ENCODE data around the gene BEND7. TPM values are rescaled to one million over a fixed set of nuclear protein-coding genes. Genes with fewer than 3 reads are reported as not detected.

BEND7 gene
- total RNA-seq, 2 donors from 2014 or later = 13.7 to 17.5 TPM

GRCh38 chr10:13529714-13529973 lies 830 bp upstream of the BEND7 start:
- DNase-seq = no peak
- WGBS, 2 donors = 35 to 42% methylated on average over 8 of the region's 8 CpGs
- peaks cover 27% of the 10 kb centered on the region for H3K4me1 ChIP-seq
- no peaks in the 10 kb centered on the region for H3K9me3 ChIP-seq
- TF ChIP-seq CTCF (IDR thresholded peaks at IDR 0.05) (no peak), POLR2A (IDR thresholded peaks at IDR 0.05) (no peak)
- ATAC-seq = no peak
- no peak overlapping the region for H3K4me3 ChIP-seq
- intact Hi-C loops (cut with DNase I) = no loop called here
- peak overlapping the region; percentile 39 to 81 (median 75) for H3K27ac ChIP-seq
- no peaks in the 10 kb centered on the region for H3K36me3 ChIP-seq (replicated peaks in 1 of 2; ENCODE audit: insufficient read depth in 1 of 2, low read depth in 2 of 2)
- no peaks in the 10 kb centered on the region for H3K27me3 ChIP-seq

- DNase-seq (peak; percentile 26 to 60 (median 38)), ATAC-seq (peak; percentile 61)
- no peak for TF ChIP-seq CTCF (IDR thresholded peaks at IDR 0.05)
- TF ChIP-seq POLR2A (IDR thresholded peaks at IDR 0.05) = no peak
- H3K27ac ChIP-seq = peak overlapping the region; percentile 20 to 76 (median 69)
- WGBS, 2 donors = 0 to 1% methylated on average over 19 to 95 of the region's 104 CpGs
- H3K4me3 ChIP-seq = peak overlapping the region; percentile 35 to 65
- H3K36me3 ChIP-seq (replicated peaks in 1 of 2; ENCODE audit: insufficient read depth in 1 of 2, low read depth in 2 of 2) = no peaks in the 10 kb centered on the region
- intact Hi-C loops (cut with DNase I) = no loop called here
- peaks cover 27% of the 10 kb centered on the region for H3K4me1 ChIP-seq
- no peaks in the 10 kb centered on the region for H3K27me3 ChIP-seq
- H3K9me3 ChIP-seq = no peaks in the 10 kb centered on the region
Measured at GRCh38 chr10:13528123-13528874, 515 bp downstream of the BEND7 start.

- no peaks in the 10 kb centered on the region for H3K36me3 ChIP-seq (replicated peaks in 1 of 2; ENCODE audit: insufficient read depth in 1 of 2, low read depth in 2 of 2)
- TF ChIP-seq POLR2A (IDR thresholded peaks at IDR 0.05) = no peak
- TF ChIP-seq CTCF (IDR thresholded peaks at IDR 0.05) = no peak
- DNase-seq (no peak), ATAC-seq (no peak)
- H3K4me3 ChIP-seq = peak overlapping the region; percentile 35 to 65
- H3K4me1 ChIP-seq = peaks cover 27% of the 10 kb centered on the region
- peak overlapping the region; percentile 20 to 76 (median 69) for H3K27ac ChIP-seq
- H3K27me3 ChIP-seq = no peaks in the 10 kb centered on the region
- intact Hi-C loops (cut with DNase I) = no loop called here
- WGBS, 2 donors = 2 to 3% methylated on average over 5 of the region's 5 CpGs
- H3K9me3 ChIP-seq = no peaks in the 10 kb centered on the region
Measured at GRCh38 chr10:13527864-13528122, 1.0 kb downstream of the BEND7 start.

- ATAC-seq (peak; percentile 24), DNase-seq (peak in 1 of 4 donors; percentile 14)
- Histone ChIP-seq H3K27ac (peak overlapping the region in 3 of 4 donors; percentile 68 to 76 (median 70)), H3K4me3 (peak overlapping the region in 1 of 2 donors; percentile 35), H3K4me1 (peaks cover 27% of the 10 kb centered on the region), H3K36me3 (replicated peaks in 1 of 2; ENCODE audit: insufficient read depth in 1 of 2, low read depth in 2 of 2) (no peaks in the 10 kb centered on the region), H3K27me3 (no peaks in the 10 kb centered on the region), H3K9me3 (no peaks in the 10 kb centered on the region)
- WGBS, 2 donors = 10 to 15% methylated on average over 10 of the region's 10 CpGs
- intact Hi-C loops (cut with DNase I) = no loop called here
- TF ChIP-seq POLR2A (IDR thresholded peaks at IDR 0.05) (no peak), CTCF (IDR thresholded peaks at IDR 0.05) (no peak)
Measured at GRCh38 chr10:13526948-13527863, 1.6 kb downstream of the BEND7 start.

Measured in body of pancreas (tissue), 4 donors.